T47D (cell line): ENCODE data around the gene PAM.

ENCODE experiments used
- DNase-seq, 2 experiments: peaks; one replicate each; pipeline versions ENCODE4 v3.0.0 to v3.0.0-alpha.2; 2011 to 2012; ENCODE audit warnings: low read depth in 1 of 2, low spot score in 1 of 2
- JUND ChIP-seq: IDR thresholded peaks from 2 replicates; pipeline ENCODE4 v1.6.1; 2012; ENCODE audit warnings: low read depth
- in situ Hi-C: cut with HindIII; loops from 2 replicates; pipeline ENCODE4 v1.10.0; 2016; ENCODE audit warnings: low sequenced_read_pairs, low pct_unique_long_range_greater_than_20kb

The PAM gene

DNA sequence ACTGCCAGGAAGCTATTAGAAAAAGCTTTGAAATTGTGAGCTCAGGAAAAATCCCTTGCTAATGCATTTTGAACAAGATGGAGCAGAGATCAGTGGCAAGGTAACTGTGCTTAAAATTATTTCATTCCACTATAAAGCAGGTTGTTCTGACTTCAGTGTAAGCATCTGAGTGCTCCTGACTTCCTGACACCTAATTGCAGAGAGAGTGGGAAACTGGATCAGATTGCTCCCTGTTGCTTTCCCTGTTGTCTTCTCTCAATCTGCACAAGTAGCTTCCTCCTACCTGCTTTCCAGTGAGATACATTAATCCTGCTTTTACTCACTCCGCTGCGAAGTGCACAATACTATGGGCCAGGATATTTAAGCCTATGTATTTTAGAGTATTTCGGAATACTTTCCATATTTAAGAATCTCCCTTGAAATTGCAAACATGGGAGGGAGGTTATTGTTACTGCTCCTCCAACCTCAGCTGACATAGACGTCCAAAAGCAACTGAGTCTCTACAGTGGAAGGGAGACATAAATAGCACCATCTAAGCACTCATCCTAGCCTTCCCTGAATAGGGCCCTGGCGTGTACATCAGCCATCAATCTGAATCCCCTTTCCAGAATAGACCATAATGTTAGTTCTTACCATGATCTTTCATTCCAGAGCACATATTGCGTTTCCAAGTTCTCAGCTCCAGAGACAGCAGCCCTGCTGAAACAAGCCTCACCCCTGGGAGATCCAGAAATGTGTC is 178.8 kb downstream of the PAM start:
- in situ Hi-C loops, result no loop called here
- no peak for DNase-seq
- TF ChIP-seq JUND, result no peak

GRCh38 chr5:102937894-102938293 is 182.8 kb downstream of the PAM start:
- in situ Hi-C loops, result no loop called here
- no peak for TF ChIP-seq JUND

DNA sequence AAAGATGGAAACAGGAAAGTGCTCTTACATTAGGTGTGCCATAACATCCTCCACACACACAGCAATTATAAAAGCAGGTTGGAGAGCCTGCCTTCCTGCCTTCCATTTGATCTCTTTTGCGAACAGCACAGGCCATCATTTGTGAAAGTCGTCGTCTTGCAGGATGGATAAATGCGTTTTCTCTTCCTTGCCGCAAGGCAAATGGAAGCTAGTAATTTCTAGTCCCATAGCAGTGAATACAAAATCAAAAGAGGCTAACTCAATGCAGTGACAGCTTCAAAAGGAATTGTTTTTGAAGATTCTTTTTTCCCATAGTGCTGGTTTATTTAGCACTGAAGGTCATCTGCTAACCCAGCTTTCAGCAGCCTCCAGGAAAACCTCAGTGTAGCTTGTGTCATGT is 186.0 kb downstream of the PAM start:
- no peak for TF ChIP-seq JUND
- DNase-seq, result no peak
- in situ Hi-C loops, result no loop called here

More at GRCh38 chr5:102937894-102938293, 182.8 kb downstream of the PAM start:
- DNase-seq, result no peak

DNA sequence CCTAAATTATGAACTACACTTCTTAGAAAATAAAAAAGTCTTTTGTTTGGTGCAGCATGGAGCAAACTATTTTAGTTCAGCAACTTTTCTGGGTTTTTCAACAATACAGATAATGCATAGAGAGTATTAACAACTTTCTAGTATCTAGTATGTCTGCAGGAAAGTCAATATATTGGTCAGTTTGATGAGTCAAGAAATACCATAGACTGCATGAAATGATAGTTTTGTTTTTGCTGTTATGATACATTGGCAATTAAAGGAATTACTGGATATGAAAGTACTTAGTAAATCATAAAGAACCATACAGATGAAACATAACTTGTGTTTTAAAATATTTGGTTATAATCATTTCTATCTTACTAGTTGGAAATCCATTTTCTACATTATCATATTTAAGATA is 191.3 kb downstream of the PAM start:
- no peak for TF ChIP-seq JUND
- no peak for DNase-seq
- in situ Hi-C loops, result no loop called here

GRCh38 chr5:102946971-102947370 is 191.9 kb downstream of the PAM start:
- no peak for DNase-seq
- TF ChIP-seq JUND, result no peak
- in situ Hi-C loops, result no loop called here

GRCh38 chr5:102955488-102955887 is 200.4 kb downstream of the PAM start:
- in situ Hi-C loops, result no loop called here
- no peak for TF ChIP-seq JUND
- no peak for DNase-seq

GRCh38 chr5:102956599-102956998 is 201.5 kb downstream of the PAM start:
- in situ Hi-C loops, result no loop called here
- no peak for TF ChIP-seq JUND
- no peak for DNase-seq

DNA sequence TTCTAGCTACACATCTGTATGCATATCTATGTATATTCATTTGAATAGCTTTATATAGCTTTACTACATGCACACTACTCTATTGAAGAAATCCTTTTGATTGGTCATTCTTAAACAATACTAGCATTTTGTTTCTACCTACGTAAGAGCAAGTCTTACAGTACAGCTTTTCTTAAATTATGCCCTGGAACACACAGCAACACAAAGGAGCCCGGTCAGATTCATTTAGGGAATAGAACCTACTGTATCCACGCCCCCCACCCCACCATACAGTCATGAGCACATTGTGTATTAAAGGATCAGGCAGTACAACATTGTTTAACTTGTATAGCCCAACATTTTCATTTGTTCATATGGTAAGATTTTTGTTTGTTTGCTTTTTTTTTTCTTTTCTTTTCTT is 202.0 kb downstream of the PAM start:
- in situ Hi-C loops, result no loop called here
- DNase-seq, result no peak
- TF ChIP-seq JUND, result no peak

DNA sequence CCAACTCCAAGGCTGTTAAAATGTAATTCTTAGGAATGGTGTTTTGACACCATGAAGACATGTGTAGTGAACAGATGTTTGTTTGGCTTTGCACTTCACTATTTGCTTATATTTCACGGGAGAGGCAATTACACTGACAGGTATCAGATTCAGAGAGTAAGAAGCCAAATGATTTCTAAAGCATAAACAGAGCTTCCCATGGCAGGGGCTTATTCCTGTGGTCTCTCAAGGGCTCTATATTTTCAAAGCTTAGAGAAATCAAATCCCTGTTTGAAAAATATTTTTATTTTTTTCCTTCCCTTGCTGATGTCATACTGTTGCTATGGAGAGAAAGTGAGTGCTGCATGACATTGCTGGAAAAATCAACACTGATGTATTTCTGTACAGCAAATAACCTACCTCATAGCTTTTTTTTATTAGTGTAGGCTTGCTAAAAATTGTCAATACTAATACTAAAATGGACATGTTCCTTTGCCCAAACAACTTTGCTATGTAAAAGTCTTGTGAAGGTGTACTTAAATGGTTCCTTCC is 203.4 kb downstream of the PAM start:
- TF ChIP-seq JUND, result no peak
- in situ Hi-C loops, result no loop called here
- no peak for DNase-seq

DNA sequence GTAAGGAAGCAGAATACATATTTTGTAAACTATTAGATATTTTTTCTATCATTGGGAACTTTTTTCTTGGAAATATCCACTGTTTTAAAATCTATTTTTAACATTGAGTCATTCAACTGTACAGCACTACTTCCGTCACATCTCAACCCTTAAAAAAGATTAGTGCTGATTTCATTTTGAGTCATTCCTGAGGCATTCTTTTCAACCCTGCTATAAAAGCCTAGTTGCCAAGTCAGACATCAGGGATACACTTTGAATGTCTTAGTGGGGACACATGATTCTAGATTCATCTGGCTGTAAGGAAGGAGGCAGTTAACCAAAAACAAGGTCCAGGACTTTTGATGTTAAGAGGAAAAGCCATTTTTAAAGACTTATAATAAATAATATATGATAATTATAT is 203.9 kb downstream of the PAM start:
- DNase-seq, result no peak
- in situ Hi-C loops, result no loop called here
- TF ChIP-seq JUND, result no peak

DNA sequence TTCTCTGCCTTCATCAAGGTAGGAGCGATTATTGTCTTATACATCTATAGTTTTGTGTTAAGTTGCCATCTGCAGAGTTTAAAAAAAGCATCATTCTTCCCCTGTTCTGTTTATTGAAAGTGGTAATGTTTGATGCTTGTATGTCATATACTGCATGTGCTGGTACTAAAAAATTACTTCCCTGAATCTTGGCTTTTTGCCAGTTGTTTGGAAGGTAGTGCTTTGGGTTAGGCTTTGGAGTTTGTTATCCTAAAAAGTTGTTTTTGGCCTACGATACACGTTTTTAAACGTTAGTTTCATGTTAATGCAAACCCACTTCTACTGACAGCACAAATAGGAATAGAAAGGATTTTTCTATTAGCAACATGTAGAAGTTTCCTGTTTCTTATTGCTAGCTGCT is 206.6 kb downstream of the PAM start:
- TF ChIP-seq JUND, result no peak
- in situ Hi-C loops, result no loop called here
- no peak for DNase-seq

GRCh38 chr5:102965653-102966052 is 210.5 kb downstream of the PAM start:
- in situ Hi-C loops, result no loop called here
- no peak for DNase-seq
- TF ChIP-seq JUND, result no peak

GRCh38 chr5:102969641-102970040 is 214.5 kb downstream of the PAM start:
- in situ Hi-C loops, result no loop called here
- no peak for DNase-seq
- no peak for TF ChIP-seq JUND
